GM23338 (cell line): ENCODE results near the gene DHRSX. TPM values are rescaled to one million over a fixed set of nuclear protein-coding genes. Genes with fewer than 3 reads are reported as not detected.

Source experiments
- ATAC-seq: fragments of 200-7000 bp; cut with Tn5 transposase; 3 replicates; pipeline ENCODE4 v1.9.1; 2020
- DNase-seq: peaks from one replicate; pipeline ENCODE4 v3.0.0-alpha.2; 2015; ENCODE audit warnings: low spot score
- H2AFZ ChIP-seq: fragments of 200-600 bp; sonication (generic); 2 replicates; pipeline ENCODE4 v1.8.0; 2016; ENCODE audit warnings: antibody characterized with exemption, mild to moderate bottlenecking, moderate library complexity
- H3F3A ChIP-seq: fragments of 200-600 bp; sonication (generic); replicated peaks from 2 replicates; pipeline ENCODE4 v1.8.0; 2017; ENCODE audit warnings: antibody characterized with exemption, mixed run types, low read depth
- H3K27ac ChIP-seq: fragments of 200-600 bp; sonication (generic); 2 replicates; pipeline ENCODE4 v1.6.1; 2016; ENCODE audit warnings: low read depth
- H3K27me3 ChIP-seq: fragments of 200-600 bp; sonication (generic); 2 replicates; pipeline ENCODE4 v1.8.0; 2016; ENCODE audit warnings: mild to moderate bottlenecking, mixed run types, moderate library complexity; ENCODE audit not compliant: insufficient read depth
- H3K36me3 ChIP-seq: fragments of 200-600 bp; sonication (generic); 2 replicates; pipeline ENCODE4 v1.8.0; 2016; ENCODE audit warnings: mild to moderate bottlenecking; ENCODE audit not compliant: insufficient read depth
- H3K4me1 ChIP-seq: fragments of 200-600 bp; sonication (generic); 2 replicates; pipeline ENCODE4 v1.8.0; 2016; ENCODE audit warnings: mild to moderate bottlenecking, moderate library complexity; ENCODE audit not compliant: insufficient read depth
- H3K4me2 ChIP-seq: fragments of 200-600 bp; sonication (generic); 2 replicates; pipeline ENCODE4 v1.7.1; 2017; ENCODE audit warnings: mixed run types
- H3K4me3 ChIP-seq: fragments of 200-600 bp; sonication (generic); 2 replicates; pipeline ENCODE4 v1.6.1; 2016; ENCODE audit warnings: mixed run types
- H3K79me2 ChIP-seq: fragments of 200-600 bp; sonication (generic); replicated peaks from 2 replicates; pipeline ENCODE4 v1.8.0; 2017; ENCODE audit warnings: mild to moderate bottlenecking; ENCODE audit not compliant: insufficient read depth
- H3K9me2 ChIP-seq: fragments of 200-600 bp; sonication (generic); 2 replicates; pipeline ENCODE4 v1.8.0; 2017; ENCODE audit not compliant: insufficient read depth
- H4K20me1 ChIP-seq: fragments of 200-600 bp; sonication (generic); replicated peaks from 2 replicates; pipeline ENCODE4 v1.8.0; 2017; ENCODE audit warnings: mild to moderate bottlenecking; ENCODE audit not compliant: insufficient read depth
- H3K27ac Mint-ChIP-seq: 2 replicates; pipeline ENCODE4 v1.8.0; 2020; ENCODE audit warnings: inconsistent platforms, mild to moderate bottlenecking, moderate library complexity, mixed read lengths
- H3K27me3 Mint-ChIP-seq: 3 replicates; pipeline ENCODE4 v1.8.0; 2022; ENCODE audit warnings: low read depth, mild to moderate bottlenecking, moderate library complexity, mixed read lengths, inconsistent platforms; ENCODE audit not compliant: insufficient read depth, poor library complexity
- H3K36me3 Mint-ChIP-seq: 3 replicates; pipeline ENCODE4 v1.8.0; 2021; ENCODE audit warnings: low read depth, mild to moderate bottlenecking, inconsistent platforms, moderate library complexity, mixed read lengths
- H3K4me1 Mint-ChIP-seq: 3 replicates; pipeline ENCODE4 v1.8.0; 2020; ENCODE audit warnings: mild to moderate bottlenecking, inconsistent platforms, mixed read lengths
- H3K4me3 Mint-ChIP-seq: 3 replicates; pipeline ENCODE4 v1.8.0; 2021; ENCODE audit warnings: moderate library complexity, mild to moderate bottlenecking, inconsistent platforms, mixed read lengths
- H3K9me3 Mint-ChIP-seq: 3 replicates; pipeline ENCODE4 v1.8.0; 2020; ENCODE audit warnings: moderate library complexity, mild to moderate bottlenecking, inconsistent platforms, mixed read lengths
- EZH2 ChIP-seq: fragments of 200-600 bp; sonication (generic); IDR thresholded peaks from one replicate; pipeline ENCODE4 v1.8.0; 2017; ENCODE audit warnings: antibody characterized with exemption, mild to moderate bottlenecking, low read depth; ENCODE audit not compliant: unreplicated experiment
- EZH2phosphoT487 ChIP-seq: fragments of 200-600 bp; sonication (generic); IDR thresholded peaks from one replicate; pipeline ENCODE4 v1.8.1; 2018; ENCODE audit warnings: antibody characterized with exemption; ENCODE audit not compliant: unreplicated experiment
- NANOG ChIP-seq: IDR thresholded peaks from 2 replicates; pipeline ENCODE4 v1.6.1; 2016; ENCODE audit warnings: antibody characterized with exemption, borderline replicate concordance
- POLR2AphosphoS5 ChIP-seq: IDR thresholded peaks from 2 replicates; pipeline ENCODE4 v1.6.1; 2016; ENCODE audit warnings: antibody characterized with exemption, low read depth
- STAT1 ChIP-seq: IDR thresholded peaks from one replicate; pipeline ENCODE4 v1.6.1; 2016; ENCODE audit warnings: antibody characterized with exemption; ENCODE audit not compliant: unreplicated experiment
- ZNF331 ChIP-seq: fragments of 250-450 bp; sonication (Bioruptor Pico); IDR thresholded peaks from 2 replicates; pipeline ENCODE4 v1.5.0; 2020; ENCODE audit warnings: low read depth, mild to moderate bottlenecking, moderate library complexity
- polyA plus RNA-seq: library from polyadenylated mRNA; unstranded; fragments of >200 nt; fragmentation: Nextera tagmentation; extraction: Ambion mirVana; gene quantifications from 2 replicates; pipeline ENCODE4 v1.2.1, GENCODE V29; 2016
- total RNA-seq: library from RNA; depleted of rRNA; stranded (reverse); fragments of >200 nt; shearing (Covaris generic); gene quantifications from 2 replicates; pipeline ENCODE4 v1.2.3, GENCODE V29; 2014
- TF ChIP-seq, protein P1 (sequence below): fragments of 250-450 bp; sonication (Bioruptor Pico); IDR thresholded peaks from 2 replicates; pipeline ENCODE4 v1.5.0; 2020; ENCODE audit warnings: mild to moderate bottlenecking, moderate library complexity

The DHRSX gene
- total and polyA plus RNA-seq, 2 experiments from 2014 or later = 33.9 to 43.0 TPM

DNA sequence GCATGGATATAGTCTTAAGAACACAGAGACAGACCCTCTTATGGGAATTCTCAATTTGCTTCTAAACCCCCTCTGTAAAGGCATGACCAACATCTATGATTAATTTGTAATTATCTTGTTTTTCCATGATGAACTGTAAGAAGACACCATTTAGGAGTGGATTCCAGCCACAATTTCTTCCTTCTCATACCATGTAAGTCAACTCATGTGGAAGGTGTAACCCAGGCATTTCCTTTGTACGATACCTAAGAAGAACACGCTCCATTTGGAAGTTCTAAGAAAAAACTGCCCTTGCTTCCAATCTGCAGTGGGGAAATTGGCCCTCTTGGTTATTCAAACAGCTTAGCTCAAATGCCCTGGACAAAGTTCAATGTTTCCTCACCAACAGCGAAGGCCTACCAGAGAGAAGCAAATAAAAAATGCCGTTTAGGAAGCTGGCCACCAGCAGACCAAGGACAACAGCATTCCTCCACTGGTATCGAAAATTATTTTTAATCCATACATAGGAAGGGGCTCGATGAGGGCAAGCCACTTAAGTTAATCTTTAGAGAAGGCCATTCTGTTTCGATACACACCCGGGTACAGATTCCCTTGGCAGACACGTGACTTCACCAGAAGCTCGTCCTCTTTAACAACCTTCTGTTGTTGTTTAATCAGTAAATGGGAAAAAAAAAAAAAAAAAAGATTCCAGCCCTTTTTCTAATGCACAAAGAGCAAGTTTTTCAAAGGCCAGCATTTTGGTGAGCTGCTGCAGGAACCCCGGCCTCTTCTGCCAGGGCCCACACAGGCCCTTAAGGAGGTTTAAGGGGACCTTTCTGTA is 2.6 kb downstream of the DHRSX start:
- no peak; the same call in 2 of the 3 replicates for ATAC-seq
- Mint-ChIP-seq H3K4me1 (peaks cover 27% of the 10 kb centered on the region), H3K36me3 (peaks cover 26% of the 10 kb centered on the region), H3K27ac (peak overlapping the region; percentile 89), H3K9me3 (no peaks in the 10 kb centered on the region), H3K4me3 (peak overlapping the region; percentile 80), H3K27me3 (peaks cover 17% of the 10 kb centered on the region)
- DNase-seq = no peak
- Histone ChIP-seq H3K27ac (peak overlapping the region; percentile 90), H3K4me2 (peak overlapping the region; percentile 68), H3K4me3 (peak overlapping the region; percentile 80), H2AFZ (no peak overlapping the region), H3K4me1 (peaks cover 47% of the 10 kb centered on the region), H3K27me3 (no peaks in the 10 kb centered on the region), H4K20me1 (peaks cover 16% of the 10 kb centered on the region; the same call in 1 of the 2 replicates), H3F3A (peaks cover 7% of the 10 kb centered on the region), H3K36me3 (no peaks in the 10 kb centered on the region), H3K79me2 (peaks cover 71% of the 10 kb centered on the region), H3K9me2 (no peaks in the 10 kb centered on the region)
- TF ChIP-seq NANOG (no peak), EZH2 (no peak), ZNF331 (no peak), POLR2AphosphoS5 (no peak), EZH2phosphoT487 (no peak), STAT1 (no peak)
- TF ChIP-seq, protein P1, sequence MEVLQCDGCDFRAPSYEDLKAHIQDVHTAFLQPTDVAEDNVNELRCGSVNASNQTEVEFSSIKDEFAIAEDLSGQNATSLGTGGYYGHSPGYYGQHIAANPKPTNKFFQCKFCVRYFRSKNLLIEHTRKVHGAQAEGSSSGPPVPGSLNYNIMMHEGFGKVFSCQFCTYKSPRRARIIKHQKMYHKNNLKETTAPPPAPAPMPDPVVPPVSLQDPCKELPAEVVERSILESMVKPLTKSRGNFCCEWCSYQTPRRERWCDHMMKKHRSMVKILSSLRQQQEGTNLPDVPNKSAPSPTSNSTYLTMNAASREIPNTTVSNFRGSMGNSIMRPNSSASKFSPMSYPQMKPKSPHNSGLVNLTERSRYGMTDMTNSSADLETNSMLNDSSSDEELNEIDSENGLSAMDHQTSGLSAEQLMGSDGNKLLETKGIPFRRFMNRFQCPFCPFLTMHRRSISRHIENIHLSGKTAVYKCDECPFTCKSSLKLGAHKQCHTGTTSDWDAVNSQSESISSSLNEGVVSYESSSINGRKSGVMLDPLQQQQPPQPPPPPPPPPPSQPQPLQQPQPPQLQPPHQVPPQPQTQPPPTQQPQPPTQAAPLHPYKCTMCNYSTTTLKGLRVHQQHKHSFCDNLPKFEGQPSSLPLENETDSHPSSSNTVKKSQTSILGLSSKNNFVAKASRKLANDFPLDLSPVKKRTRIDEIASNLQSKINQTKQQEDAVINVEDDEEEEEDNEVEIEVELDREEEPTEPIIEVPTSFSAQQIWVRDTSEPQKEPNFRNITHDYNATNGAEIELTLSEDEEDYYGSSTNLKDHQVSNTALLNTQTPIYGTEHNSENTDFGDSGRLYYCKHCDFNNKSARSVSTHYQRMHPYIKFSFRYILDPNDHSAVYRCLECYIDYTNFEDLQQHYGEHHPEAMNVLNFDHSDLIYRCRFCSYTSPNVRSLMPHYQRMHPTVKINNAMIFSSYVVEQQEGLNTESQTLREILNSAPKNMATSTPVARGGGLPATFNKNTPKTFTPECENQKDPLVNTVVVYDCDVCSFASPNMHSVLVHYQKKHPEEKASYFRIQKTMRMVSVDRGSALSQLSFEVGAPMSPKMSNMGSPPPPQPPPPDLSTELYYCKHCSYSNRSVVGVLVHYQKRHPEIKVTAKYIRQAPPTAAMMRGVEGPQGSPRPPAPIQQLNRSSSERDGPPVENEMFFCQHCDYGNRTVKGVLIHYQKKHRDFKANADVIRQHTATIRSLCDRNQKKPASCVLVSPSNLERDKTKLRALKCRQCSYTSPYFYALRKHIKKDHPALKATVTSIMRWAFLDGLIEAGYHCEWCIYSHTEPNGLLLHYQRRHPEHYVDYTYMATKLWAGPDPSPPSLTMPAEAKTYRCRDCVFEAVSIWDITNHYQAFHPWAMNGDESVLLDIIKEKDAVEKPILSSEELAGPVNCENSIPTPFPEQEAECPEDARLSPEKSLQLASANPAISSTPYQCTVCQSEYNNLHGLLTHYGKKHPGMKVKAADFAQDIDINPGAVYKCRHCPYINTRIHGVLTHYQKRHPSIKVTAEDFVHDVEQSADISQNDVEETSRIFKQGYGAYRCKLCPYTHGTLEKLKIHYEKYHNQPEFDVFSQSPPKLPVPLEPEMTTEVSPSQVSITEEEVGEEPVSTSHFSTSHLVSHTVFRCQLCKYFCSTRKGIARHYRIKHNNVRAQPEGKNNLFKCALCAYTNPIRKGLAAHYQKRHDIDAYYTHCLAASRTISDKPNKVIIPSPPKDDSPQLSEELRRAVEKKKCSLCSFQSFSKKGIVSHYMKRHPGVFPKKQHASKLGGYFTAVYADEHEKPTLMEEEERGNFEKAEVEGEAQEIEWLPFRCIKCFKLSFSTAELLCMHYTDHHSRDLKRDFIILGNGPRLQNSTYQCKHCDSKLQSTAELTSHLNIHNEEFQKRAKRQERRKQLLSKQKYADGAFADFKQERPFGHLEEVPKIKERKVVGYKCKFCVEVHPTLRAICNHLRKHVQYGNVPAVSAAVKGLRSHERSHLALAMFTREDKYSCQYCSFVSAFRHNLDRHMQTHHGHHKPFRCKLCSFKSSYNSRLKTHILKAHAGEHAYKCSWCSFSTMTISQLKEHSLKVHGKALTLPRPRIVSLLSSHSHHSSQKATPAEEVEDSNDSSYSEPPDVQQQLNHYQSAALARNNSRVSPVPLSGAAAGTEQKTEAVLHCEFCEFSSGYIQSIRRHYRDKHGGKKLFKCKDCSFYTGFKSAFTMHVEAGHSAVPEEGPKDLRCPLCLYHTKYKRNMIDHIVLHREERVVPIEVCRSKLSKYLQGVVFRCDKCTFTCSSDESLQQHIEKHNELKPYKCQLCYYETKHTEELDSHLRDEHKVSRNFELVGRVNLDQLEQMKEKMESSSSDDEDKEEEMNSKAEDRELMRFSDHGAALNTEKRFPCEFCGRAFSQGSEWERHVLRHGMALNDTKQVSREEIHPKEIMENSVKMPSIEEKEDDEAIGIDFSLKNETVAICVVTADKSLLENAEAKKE = no peak
